ENCODE results near the gene ARSG. TPM values are rescaled to one million over a fixed set of nuclear protein-coding genes. Genes with fewer than 3 reads are reported as not detected.
"Not testable (repeated sequence)": the region's sequence is repeated elsewhere in the genome, so short reads cannot be mapped to it uniquely, and the experiment has no call there.

The ARSG gene
- polyA plus RNA-seq, 1 experiment, result 1.9 TPM

- no peaks in the 10 kb centered on the region; the same call in 1 of the 2 replicates for H3K9me3 ChIP-seq (ENCODE audit: control insufficient read depth, insufficient read depth, low read length)
Measured at GRCh38 chr17:68347380-68347779, 56.1 kb downstream of the ARSG start.

GRCh38 chr17:68349157-68349556, 57.9 kb downstream of the ARSG start:
- no peak overlapping the region for H3K4me3 ChIP-seq (ENCODE audit: low read depth, low read length)
- H3K27ac ChIP-seq (ENCODE audit: low read depth, low read length), result no peak overlapping the region
- no peak for DNase-seq (ENCODE audit: low read depth, low spot score)
- ChIA-PET CTCF (no interaction called here), POLR2A (no interaction called here)
- no peaks in the 10 kb centered on the region for H3K9me3 ChIP-seq (ENCODE audit: control insufficient read depth, insufficient read depth, low read length)
- no peak for TF ChIP-seq CTCF (IDR thresholded peaks at IDR 0.05; ENCODE audit: low read depth, low read length)
- no peaks in the 10 kb centered on the region for H3K27me3 ChIP-seq (ENCODE audit: control insufficient read depth, insufficient read depth, low read length)

More at GRCh38 chr17:68347380-68347779, 56.1 kb downstream of the ARSG start:
- ChIA-PET POLR2A (no interaction called here), CTCF (no interaction called here)
- TF ChIP-seq CTCF (IDR thresholded peaks at IDR 0.05; ENCODE audit: low read depth, low read length), result no peak
- Histone ChIP-seq H3K27me3 (ENCODE audit: control insufficient read depth, insufficient read depth, low read length) (no peaks in the 10 kb centered on the region), H3K27ac (ENCODE audit: low read depth, low read length) (no peak overlapping the region), H3K4me3 (ENCODE audit: low read depth, low read length) (no peak overlapping the region)
- no peak for DNase-seq (ENCODE audit: low read depth, low spot score)

- CTCF ChIA-PET, result interaction anchor here (1.8 kb wide), 1 partner anchor 48 kb away, joined by 6 read pairs; no protein-coding TSS in a partner anchor
- no peak overlapping the region for H3K4me3 ChIP-seq (ENCODE audit: low read depth, low read length)
- POLR2A ChIA-PET, result no interaction called here
- H3K27me3 ChIP-seq (ENCODE audit: control insufficient read depth, insufficient read depth, low read length), result no peaks in the 10 kb centered on the region
- H3K9me3 ChIP-seq (ENCODE audit: control insufficient read depth, insufficient read depth, low read length), result no peaks in the 10 kb centered on the region
- no peak overlapping the region for H3K27ac ChIP-seq (ENCODE audit: low read depth, low read length)
- TF ChIP-seq CTCF (IDR thresholded peaks at IDR 0.05; ENCODE audit: low read depth, low read length), result no peak
- DNase-seq (ENCODE audit: low read depth, low spot score), result no peak
Measured at GRCh38 chr17:68351395-68351794, 60.1 kb downstream of the ARSG start.

GRCh38 chr17:68352041-68352440, 60.7 kb downstream of the ARSG start:
- no peak overlapping the region for H3K27ac ChIP-seq (ENCODE audit: low read depth, low read length)
- ChIA-PET CTCF (interaction anchor here (0.6 kb wide), 2 partner anchors 50 to 56 kb away, joined by 4 to 5 read pairs; no protein-coding TSS in a partner anchor), POLR2A (interaction anchor here (0.7 kb wide), 1 partner anchor 146 kb away, joined by 4 read pairs; no protein-coding TSS in a partner anchor)
- H3K9me3 ChIP-seq (ENCODE audit: control insufficient read depth, insufficient read depth, low read length), result no peaks in the 10 kb centered on the region
- DNase-seq (ENCODE audit: low read depth, low spot score), result no peak
- no peaks in the 10 kb centered on the region for H3K27me3 ChIP-seq (ENCODE audit: control insufficient read depth, insufficient read depth, low read length)
- no peak overlapping the region for H3K4me3 ChIP-seq (ENCODE audit: low read depth, low read length)
- no peak for TF ChIP-seq CTCF (IDR thresholded peaks at IDR 0.05; ENCODE audit: low read depth, low read length)

GRCh38 chr17:68352671-68353070, 61.4 kb downstream of the ARSG start:
- DNase-seq (ENCODE audit: low read depth, low spot score); POLR2A ChIA-PET; H3K4me3 ChIP-seq (ENCODE audit: low read depth, low read length); H3K27me3 ChIP-seq (ENCODE audit: control insufficient read depth, insufficient read depth, low read length); H3K9me3 ChIP-seq (ENCODE audit: control insufficient read depth, insufficient read depth, low read length); H3K27ac ChIP-seq (ENCODE audit: low read depth, low read length): not testable (repeated sequence)
- CTCF ChIA-PET, result interaction anchor here (0.6 kb wide), 2 partner anchors 51 to 55 kb away, joined by 4 to 5 read pairs; no protein-coding TSS in a partner anchor
